NCI-H1092 (cell line): ENCODE measurements around the gene BCAS1.
"Not testable (repeated sequence)": the region's sequence is repeated elsewhere in the genome, so short reads cannot be mapped to it uniquely, and the experiment has no call there.

Experiments used
- DNase-seq: peaks from one replicate; lab custom pipeline; 2025; lab: John Stamatoyannopoulos, UW

Gene BCAS1

DNA sequence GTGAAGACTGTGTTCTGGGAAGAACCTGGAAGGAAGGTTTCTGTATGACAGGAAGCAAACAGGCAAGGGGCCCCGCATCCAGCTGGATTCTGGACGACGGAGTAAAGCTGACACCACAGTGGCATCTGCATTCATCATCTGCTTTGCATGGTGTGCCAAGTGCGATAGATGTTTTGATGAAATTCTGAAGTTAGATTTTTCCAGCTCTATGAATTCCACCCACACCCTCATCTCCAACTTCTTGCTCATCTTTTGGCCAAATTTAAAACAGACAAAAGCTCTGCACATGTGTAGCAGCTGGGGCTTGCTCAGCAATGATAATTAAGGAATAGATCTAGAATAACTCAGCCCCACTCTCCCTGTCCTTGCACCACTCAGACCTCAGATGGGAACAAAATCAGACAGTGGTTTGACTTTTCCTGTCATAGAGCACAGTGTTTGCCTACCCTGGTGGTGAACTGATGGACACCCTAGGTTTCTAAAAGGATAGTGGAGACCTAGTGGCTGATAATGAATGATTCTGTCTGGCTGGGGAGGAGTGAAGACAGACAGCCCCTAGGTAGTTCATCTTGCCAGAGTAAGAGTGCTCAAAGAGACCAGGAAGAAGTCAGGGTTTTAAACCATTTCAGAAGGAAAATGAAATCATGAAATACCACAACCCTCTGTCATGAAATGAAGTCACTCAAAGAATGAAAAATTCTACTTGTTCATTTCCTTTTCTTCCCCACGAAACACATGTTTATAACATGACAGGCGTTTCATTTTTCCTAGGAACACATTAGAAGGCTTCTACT lies 85.8 kb downstream of the BCAS1 start:
- no peak for DNase-seq

GRCh38 chr20:53983401-53983800 lies 87.0 kb downstream of the BCAS1 start:
- no peak for DNase-seq

DNA sequence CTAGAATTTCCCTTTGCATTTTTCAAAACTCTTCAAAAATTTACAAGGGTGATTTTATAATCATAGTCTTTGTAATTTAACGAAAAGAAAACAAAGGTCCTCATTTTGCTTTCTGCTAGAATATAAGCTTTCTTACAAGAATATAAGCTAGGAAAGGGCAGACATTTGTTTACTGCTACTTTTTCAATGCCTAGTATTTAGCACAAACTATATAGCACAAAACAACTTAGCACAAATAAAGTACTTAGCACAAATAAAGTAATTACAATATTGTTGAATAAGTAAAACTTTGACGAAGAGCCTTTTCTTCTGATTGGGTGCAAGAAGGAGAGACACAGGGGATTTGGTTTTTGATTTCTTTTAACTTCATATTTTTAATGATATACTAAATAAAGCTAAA lies 87.8 kb downstream of the BCAS1 start:
- no peak for DNase-seq

GRCh38 chr20:53981752-53982437 lies 88.5 kb downstream of the BCAS1 start:
- DNase-seq, result no peak

DNA sequence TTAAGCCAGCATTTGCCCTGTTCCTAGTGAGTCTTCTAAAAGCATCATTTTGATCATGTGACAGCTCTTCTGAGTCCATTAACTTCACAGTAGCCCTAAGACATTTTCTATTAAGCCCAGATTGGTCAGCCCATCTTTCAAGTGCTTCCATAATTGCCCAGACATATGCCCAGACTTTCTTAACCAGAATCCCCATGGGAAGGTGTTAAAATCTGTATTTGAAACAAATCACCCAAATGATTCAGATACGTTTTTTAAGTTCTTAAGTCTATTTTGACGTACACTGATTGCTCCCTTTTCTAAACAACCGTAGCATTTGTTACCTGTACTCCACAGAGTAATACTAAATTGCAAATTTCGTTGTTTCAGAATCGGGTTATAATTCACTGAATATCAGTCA lies 89.3 kb downstream of the BCAS1 start:
- no peak for DNase-seq

DNA sequence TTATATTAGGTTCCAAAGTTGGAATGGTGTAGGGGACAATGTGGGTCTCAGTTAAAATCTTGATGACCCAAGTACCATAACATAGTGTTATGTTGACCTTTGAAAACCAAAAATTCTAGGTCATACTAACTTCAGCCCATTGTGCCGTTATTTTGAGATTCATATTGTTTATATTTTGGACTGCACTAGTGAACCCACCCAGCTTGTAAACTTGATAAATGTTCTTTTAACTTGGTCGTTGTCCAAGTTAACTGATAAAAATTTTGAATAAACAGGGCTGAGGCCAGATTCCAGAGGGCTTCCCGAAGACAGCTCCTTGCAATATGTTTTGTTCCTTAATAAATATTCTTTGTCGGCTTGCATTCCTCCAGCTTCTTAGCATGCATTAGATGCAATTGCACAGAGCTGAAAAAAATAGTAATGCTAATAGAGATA lies 90.3 kb downstream of the BCAS1 start:
- no peak for DNase-seq

DNA sequence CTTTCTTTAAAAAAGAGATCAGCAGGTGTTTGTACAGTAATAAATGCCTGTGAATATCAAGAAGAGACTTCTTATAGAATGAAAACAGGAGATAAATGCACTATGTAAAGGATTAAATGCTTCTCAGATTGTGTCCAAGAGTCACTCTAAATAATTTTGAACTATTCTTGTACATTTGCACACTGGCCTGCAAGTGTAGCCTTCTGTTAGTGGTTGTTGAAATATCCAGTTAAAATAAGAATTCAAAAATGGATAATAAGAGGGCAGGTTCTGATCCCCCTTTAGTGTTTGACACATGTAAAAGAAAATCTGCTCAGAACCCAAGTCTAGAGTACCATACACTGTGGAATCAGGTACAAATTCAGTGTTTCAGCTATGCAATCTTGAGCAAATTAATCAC lies 91.9 kb downstream of the BCAS1 start:
- no peak for DNase-seq

- no peak for DNase-seq
Measured at GRCh38 chr20:53977391-53977790, 93.0 kb downstream of the BCAS1 start.

DNA sequence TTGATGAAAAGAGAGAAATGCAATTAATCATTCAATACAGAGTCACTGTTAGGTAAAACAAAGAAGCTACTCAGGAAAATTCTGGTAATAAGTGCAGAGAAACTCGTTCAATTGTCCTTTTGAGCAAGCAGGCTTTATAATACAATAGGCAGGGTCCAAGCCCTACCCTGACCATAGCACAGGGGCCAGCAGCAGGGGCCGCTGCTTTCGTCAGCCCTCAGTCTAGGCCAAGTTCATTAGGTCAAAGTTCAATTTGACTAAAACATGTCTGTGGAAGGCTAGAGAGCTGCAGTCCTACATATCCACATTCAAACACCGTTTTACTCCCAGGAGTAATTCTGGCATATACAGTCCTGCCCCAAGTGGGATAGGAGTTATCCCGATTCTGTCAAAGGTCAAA lies 94.6 kb downstream of the BCAS1 start:
- DNase-seq, result no peak

- no peak for DNase-seq
Measured at GRCh38 chr20:53974785-53975555, 95.4 kb downstream of the BCAS1 start.

DNA sequence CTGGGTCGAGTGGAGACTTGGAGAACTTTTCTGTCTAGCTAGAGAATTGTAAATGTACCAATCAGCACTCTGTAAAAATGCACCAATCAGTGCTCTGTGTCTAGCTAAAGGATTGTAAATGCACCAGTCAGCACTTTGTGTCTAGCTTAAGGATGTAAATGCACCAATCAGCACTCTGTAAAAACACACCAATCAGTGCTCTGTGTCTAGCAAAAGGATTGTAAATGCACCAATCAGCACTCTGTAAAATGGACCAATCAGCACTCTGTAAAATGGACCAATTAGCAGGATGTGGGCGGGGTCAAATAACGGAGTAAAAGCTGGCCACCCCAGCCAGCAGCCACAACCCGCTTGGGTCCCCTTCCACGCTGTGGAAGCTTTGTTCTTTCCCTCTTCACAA lies 96.5 kb downstream of the BCAS1 start:
- DNase-seq, result not testable (repeated sequence)

DNA sequence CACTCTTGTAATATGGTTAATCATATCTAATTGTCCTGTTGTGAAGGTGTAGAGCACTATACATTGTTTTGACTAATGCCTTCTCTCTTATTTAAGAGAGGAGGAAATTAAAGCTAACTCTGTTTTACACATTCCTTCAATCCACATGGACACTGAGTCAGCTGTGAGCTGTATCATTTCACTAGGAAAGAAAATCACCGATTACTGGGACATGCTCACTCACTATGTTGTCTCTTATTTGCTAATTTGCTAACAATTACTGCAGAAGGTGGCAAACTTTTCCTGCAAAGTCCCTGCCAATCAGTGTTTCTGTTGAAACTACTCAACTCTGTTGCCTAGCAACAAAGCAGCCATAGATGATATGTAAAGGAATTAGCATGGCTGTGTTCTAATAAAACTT lies 98.2 kb downstream of the BCAS1 start:
- DNase-seq, result no peak

DNA sequence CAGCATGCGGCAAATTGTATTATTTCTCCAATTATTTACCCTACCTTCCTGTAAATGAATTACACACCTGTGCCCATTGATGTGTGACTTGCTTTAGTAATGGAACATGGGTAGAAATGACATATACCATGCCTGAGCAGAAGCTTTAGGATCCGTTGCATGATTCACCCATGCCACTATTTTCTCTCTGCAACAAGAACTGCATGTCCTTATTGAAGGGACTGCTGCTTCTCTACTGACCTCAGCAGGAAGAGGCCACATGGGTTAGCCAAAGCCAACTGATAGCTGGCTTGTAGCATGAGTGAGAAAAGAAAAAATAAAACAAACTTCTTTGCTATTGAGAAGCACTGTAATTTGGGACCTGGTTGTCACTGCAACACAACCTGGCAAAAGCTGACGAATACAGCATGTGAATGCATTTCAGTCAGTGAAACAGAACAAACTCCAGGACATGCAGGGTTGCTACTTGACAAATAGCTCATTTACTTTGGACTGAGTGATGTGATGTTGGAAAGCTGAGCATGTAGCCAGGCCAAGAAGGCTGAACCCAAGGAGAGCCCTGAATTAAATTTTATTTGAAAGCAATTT lies 99.2 kb downstream of the BCAS1 start:
- no peak for DNase-seq

- DNase-seq, result no peak
Measured at GRCh38 chr20:53970232-53970631, 100.2 kb downstream of the BCAS1 start.

DNA sequence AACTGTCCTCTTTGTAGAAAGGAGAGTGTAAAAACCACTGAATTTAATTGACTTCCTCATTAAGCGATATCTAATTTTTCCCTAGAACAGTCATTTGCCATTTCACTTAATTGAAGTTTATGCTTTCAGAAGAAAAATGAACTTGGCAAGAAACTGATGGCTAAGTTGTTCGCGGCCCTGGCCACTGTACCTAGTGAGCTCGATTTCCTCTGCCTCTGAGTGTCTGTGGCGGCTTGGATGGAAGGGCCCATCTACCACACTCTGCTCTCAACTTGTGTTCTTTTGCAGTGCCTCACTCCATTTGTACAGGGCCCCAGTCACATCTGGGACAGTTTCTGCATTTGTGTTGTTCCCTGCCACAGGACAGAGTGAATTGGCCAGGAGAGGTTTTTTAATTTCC lies 102.9 kb downstream of the BCAS1 start:
- no peak for DNase-seq

- no peak for DNase-seq
Measured at GRCh38 chr20:53966774-53967398, 103.5 kb downstream of the BCAS1 start.

- DNase-seq, result no peak
Measured at GRCh38 chr20:53964501-53965253, 105.7 kb downstream of the BCAS1 start.

DNA sequence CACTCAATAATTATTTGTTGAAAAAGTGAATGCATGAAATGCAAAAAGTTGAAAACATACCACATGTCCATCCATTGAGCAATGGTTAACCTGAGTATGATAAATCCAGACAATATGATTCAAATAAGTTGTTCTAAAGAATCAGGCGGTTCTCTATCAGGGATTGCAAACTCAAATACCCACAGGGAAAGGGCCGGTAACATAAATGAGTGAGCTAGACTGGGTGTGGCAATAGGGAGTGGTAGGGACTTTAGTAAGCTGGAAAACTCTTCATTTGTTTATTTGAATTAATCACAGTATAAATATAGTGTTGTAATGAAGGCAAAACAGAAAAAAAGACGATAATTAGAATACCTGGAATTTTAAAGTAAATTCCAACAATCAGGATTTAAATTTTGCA lies 106.3 kb downstream of the BCAS1 start:
- DNase-seq, result no peak

GRCh38 chr20:53963635-53964034 lies 106.8 kb downstream of the BCAS1 start:
- no peak for DNase-seq

DNA sequence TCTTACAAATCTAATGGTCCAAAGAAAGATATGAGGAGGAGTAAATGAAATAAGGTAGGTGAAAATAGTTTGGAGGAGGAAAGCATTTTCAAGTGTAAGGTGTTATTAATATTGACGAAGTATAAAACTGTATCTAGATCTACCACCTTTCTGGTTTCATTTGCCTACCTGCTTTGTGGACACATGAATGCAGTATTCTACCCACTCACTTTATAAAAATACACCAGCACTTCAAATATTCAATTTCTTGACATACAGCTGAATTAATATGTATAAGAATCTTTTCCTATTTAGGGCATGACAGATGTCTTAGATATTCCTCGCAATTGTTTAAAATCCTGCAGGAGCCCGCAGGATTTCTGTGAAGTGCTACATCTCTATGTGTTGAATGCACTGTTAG lies 108.0 kb downstream of the BCAS1 start:
- no peak for DNase-seq

- no peak for DNase-seq
Measured at GRCh38 chr20:53961527-53961926, 108.9 kb downstream of the BCAS1 start.
